Measurements from ENCODE around the gene ZDHHC24. TPM values are rescaled to one million over a fixed set of nuclear protein-coding genes. Genes with fewer than 3 reads are reported as not detected.

Gene ZDHHC24
- total RNA-seq, 1 donor from 2014 or later = 5.1 TPM

DNA sequence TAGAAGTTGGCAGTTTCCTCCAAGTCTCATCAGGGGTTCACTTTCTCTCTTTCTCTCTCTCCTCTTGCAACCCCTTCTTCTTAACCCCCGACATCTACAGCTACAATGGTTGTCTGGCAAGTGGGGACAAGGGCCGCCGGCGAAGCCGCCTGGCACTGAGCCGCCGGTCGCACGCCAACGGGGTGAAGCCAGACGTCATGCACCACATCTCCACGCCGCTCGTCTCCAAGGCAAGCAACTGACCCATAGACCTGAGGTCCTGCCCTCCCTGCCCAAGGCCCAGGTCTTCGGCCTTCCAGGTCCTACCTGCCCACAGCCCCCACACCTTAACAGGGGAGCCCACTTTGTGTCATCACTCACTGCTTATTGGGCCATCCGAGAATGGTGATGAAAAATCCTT, 74.7 kb downstream of the ZDHHC24 start:
- DNase-seq = no peak

Other genes with a start within 250 kb of the ZDHHC24 start
- gene CD248, start 229.0 kb downstream of the ZDHHC24 start, total RNA-seq = 1.1 TPM
- 0.47 TPM for gene RIN1, start 209.6 kb downstream of the ZDHHC24 start, total RNA-seq
- gene BRMS1, start 200.9 kb downstream of the ZDHHC24 start, total RNA-seq = 17.6 TPM
- gene B4GAT1, start 198.4 kb downstream of the ZDHHC24 start, total RNA-seq = 63.2 TPM
- 1.4 TPM for gene SLC29A2, start 174.3 kb downstream of the ZDHHC24 start, total RNA-seq
- gene NPAS4, start 125.0 kb downstream of the ZDHHC24 start, total RNA-seq = 0.16 TPM
- 13.9 TPM for gene MRPL11, start 107.2 kb downstream of the ZDHHC24 start, total RNA-seq
- gene PELI3, start 79.1 kb downstream of the ZDHHC24 start, total RNA-seq = 19.5 TPM
- gene DPP3, start 65.6 kb downstream of the ZDHHC24 start, total RNA-seq = 35.2 TPM
- 43.2 TPM for gene BBS1, start 35.4 kb downstream of the ZDHHC24 start, total RNA-seq
- gene ACTN3, start 855 bp upstream of the ZDHHC24 start, total RNA-seq = not detected
- 39.1 TPM for gene CTSF, start 22.6 kb upstream of the ZDHHC24 start, total RNA-seq
- 0.62 TPM for gene CCDC87, start 47.0 kb upstream of the ZDHHC24 start, total RNA-seq
- gene CCS, start 47.1 kb upstream of the ZDHHC24 start, total RNA-seq = 22.0 TPM
- 31.8 TPM for gene RBM14, start 70.6 kb upstream of the ZDHHC24 start, total RNA-seq
- 133 TPM for gene RBM4, start 92.7 kb upstream of the ZDHHC24 start, total RNA-seq
- 94.5 TPM for gene RBM4B, start 131.8 kb upstream of the ZDHHC24 start, total RNA-seq
- 105 TPM for gene SPTBN2, start 183.2 kb upstream of the ZDHHC24 start, total RNA-seq